Natural killer cell (primary cell): ENCODE measurements around the gene KIF5C. TPM values are rescaled to one million over a fixed set of nuclear protein-coding genes. Genes with fewer than 3 reads are reported as not detected.

Experiments used
- ATAC-seq, 3 donors: fragments of 150-1000 bp in 2 of 3; fragments of 200-7000 bp in 1 of 3; cut with Tn5 transposase; 1 replicate in 1 of 3; 2 replicates in 2 of 3; pipeline ENCODE4 v1.10.0; 2021; ENCODE audit warnings: mild to moderate bottlenecking in 2 of 3, moderate library complexity in 2 of 3
- DNase-seq, 2 donors: peaks; one replicate each; pipeline versions ENCODE4 v3.0.0 to v3.0.0-alpha.2; 2013 to 2021; ENCODE audit warnings: mixed read lengths in 1 of 2
- H3K27ac ChIP-seq: one replicate; pipeline ENCODE4 v1.5.1; 2013; ENCODE audit warnings: mild to moderate bottlenecking, low read length
- H3K27me3 ChIP-seq: one replicate; pipeline ENCODE4 v1.6.1; 2013; ENCODE audit warnings: low read length; ENCODE audit not compliant: control insufficient read depth, insufficient read depth
- H3K36me3 ChIP-seq: one replicate; pipeline ENCODE4 v1.6.1; 2013; ENCODE audit warnings: low read length; ENCODE audit not compliant: control insufficient read depth, insufficient read depth
- H3K4me1 ChIP-seq: one replicate; pipeline ENCODE4 v1.6.1; 2013; ENCODE audit warnings: low read length; ENCODE audit not compliant: control insufficient read depth, insufficient read depth
- H3K4me3 ChIP-seq: one replicate; pipeline ENCODE4 v1.5.1; 2013; ENCODE audit warnings: low read length
- H3K9me3 ChIP-seq: one replicate; pipeline ENCODE4 v1.6.1; 2013; ENCODE audit warnings: low read length; ENCODE audit not compliant: control insufficient read depth, insufficient read depth
- H3K27ac Mint-ChIP-seq, 2 donors: one replicate each; pipeline ENCODE4 v1.8.0; 2022; ENCODE audit warnings: mild to moderate bottlenecking in 2 of 2, mixed read lengths in 2 of 2, moderate library complexity in 1 of 2
- H3K27me3 Mint-ChIP-seq, 2 donors: one replicate each; pipeline ENCODE4 v1.8.0; 2022; ENCODE audit warnings: low read depth in 2 of 2, mixed read lengths in 2 of 2
- H3K36me3 Mint-ChIP-seq: one replicate; pipeline ENCODE4 v1.8.0; 2022; ENCODE audit warnings: mixed read lengths
- H3K4me1 Mint-ChIP-seq, 2 donors: one replicate each; pipeline ENCODE4 v1.8.0; 2022; ENCODE audit warnings: mixed read lengths in 2 of 2
- H3K4me3 Mint-ChIP-seq: one replicate; pipeline ENCODE4 v1.8.0; 2022; ENCODE audit warnings: mild to moderate bottlenecking, moderate library complexity, mixed read lengths
- H3K9me3 Mint-ChIP-seq, 2 donors: one replicate each; pipeline ENCODE4 v1.8.0; 2022; ENCODE audit warnings: mixed read lengths in 2 of 2
- WGBS: methylation state at CpG from one replicate; pipeline ENCODE4 v1.1.7; 2013; ENCODE audit warnings: missing lambda C conversion rate; ENCODE audit not compliant: insufficient coverage; 5-methylcytosine and 5-hydroxymethylcytosine counted together
- intact Hi-C: fragments of 100-400 bp; cut with micrococcal nuclease; formaldehyde crosslinking; loops from one replicate; pipeline ENCODE4 v1.14.2; 2022
- total RNA-seq, 4 donors: library from RNA; stranded (reverse); fragments of 120-200 nt in 1 of 4; gene quantifications; one replicate each; pipeline versions ENCODE4 v1.2.3 to v1.2.4, GENCODE V29; 2013 to 2022
- TF ChIP-seq, protein P1 (sequence below): fragments of 200-600 bp; IDR thresholded peaks from one replicate; pipeline ENCODE4 v1.8.0; 2022; ENCODE audit warnings: antibody characterized with exemption

KIF5C gene
- total RNA-seq, 3 donors from 2014 or later (not counting 1 experiment from before 2014, with no cell fraction given), result 0.42 to 2.7 (median 1.8) TPM

DNA sequence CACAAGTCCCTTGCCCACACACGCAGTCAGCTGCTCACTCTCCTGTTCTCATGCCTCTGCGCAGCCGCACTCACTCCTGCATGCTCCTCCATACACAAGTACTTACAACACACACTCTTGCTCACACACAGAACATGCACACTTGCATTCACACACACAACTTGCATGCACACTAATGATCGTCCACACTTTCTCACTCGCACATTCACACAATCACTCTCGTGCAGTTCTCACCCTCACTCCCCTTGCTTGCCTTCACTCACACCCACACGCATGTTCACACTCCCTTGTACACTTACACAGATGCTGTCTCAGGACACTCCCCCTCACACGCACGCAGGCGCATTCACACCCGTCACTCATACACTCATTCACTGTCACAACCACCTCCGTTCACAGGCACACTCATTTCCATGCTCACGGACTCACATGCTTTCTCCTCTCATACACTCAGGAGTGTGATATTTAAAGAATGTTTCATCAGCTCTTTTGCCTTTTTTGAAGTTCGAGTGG, 127.4 kb downstream of the KIF5C start:
- Mint-ChIP-seq H3K9me3 (no peaks in the 10 kb centered on the region), H3K4me1 (no peaks in the 10 kb centered on the region), H3K4me3 (no peak overlapping the region), H3K36me3 (no peaks in the 10 kb centered on the region), H3K27ac (no peak overlapping the region), H3K27me3 (peaks cover 0 to 12% of the 10 kb centered on the region in 2 donors)
- Histone ChIP-seq H3K4me1 (no peaks in the 10 kb centered on the region), H3K27ac (no peak overlapping the region), H3K27me3 (no peaks in the 10 kb centered on the region), H3K9me3 (no peaks in the 10 kb centered on the region), H3K36me3 (no peaks in the 10 kb centered on the region), H3K4me3 (no peak overlapping the region)
- intact Hi-C loops, result no loop called here
- 92% methylated on average over 14 of the region's 14 CpGs for WGBS
- TF ChIP-seq, protein P1, sequence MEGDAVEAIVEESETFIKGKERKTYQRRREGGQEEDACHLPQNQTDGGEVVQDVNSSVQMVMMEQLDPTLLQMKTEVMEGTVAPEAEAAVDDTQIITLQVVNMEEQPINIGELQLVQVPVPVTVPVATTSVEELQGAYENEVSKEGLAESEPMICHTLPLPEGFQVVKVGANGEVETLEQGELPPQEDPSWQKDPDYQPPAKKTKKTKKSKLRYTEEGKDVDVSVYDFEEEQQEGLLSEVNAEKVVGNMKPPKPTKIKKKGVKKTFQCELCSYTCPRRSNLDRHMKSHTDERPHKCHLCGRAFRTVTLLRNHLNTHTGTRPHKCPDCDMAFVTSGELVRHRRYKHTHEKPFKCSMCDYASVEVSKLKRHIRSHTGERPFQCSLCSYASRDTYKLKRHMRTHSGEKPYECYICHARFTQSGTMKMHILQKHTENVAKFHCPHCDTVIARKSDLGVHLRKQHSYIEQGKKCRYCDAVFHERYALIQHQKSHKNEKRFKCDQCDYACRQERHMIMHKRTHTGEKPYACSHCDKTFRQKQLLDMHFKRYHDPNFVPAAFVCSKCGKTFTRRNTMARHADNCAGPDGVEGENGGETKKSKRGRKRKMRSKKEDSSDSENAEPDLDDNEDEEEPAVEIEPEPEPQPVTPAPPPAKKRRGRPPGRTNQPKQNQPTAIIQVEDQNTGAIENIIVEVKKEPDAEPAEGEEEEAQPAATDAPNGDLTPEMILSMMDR, result no peak
- DNase-seq, result no peak
- no peak for ATAC-seq

DNA sequence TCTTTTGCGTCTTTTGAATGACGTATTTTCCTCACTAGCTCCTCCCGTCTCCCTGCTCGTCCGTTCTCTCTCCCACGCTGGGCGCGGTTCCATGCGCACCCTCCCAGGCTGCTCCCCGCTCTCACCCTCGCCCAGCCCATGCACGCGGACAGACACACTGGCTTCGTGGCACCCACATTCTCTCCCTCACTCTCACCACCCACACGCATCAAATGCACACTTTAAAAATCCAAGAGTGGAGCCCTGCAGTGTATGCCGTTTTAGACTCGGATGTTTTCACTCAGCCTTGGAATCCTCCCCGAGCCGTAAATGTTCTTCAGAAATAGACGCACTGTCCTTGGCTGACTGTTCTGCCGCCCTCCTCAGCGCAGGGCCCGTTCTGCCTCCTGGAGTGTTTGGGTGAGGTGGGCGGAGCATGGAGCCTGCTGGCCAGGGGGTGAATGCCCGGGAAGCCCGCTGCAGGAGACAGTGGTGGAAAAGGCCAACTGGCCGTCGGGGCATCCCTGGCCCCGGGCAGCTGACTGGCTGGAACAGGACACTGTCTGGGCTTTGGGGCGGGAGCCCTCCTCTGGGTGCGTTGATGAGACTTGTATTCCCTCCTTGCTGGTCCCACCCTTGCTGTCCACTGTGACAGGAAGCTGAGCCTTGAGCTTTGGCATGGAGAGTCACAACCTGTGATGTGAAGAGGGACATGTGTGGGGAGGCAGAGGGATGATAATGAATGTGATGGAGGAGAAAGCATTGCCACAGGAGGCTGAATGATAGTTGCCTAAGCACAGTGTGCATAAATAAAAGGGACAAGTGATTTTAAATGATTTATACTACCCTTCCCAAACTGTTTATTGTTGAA, 128.1 kb downstream of the KIF5C start:
- H3K27ac Mint-ChIP-seq, result no peak overlapping the region

DNA sequence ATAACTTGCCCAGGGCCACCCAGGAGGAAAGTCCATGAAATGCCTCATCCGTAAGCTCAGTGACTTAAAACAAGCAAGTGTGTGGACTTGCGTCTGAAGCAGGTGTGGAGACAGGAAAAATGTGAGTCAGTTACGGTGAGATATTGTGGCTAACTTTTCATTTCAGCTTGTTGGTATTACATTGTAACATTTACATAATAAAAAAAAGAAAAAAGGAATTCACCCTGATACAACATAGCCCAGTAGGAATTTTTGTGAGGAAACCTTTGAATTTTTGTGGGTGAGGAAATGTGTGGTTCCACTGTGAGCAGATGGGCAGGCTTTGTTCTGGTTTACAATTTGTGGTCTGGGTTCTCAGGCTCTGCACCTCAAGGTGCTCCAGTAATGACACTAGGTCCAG, 129.8 kb downstream of the KIF5C start:
- H3K27me3 ChIP-seq, result no peaks in the 10 kb centered on the region
- no peak overlapping the region for H3K27ac Mint-ChIP-seq
- ATAC-seq (no peak), DNase-seq (no peak)
- TF ChIP-seq, protein P1, result no peak
- H3K36me3 Mint-ChIP-seq, result no peaks in the 10 kb centered on the region
- intact Hi-C loops, result no loop called here
- no peaks in the 10 kb centered on the region for H3K9me3 Mint-ChIP-seq
- no peaks in the 10 kb centered on the region for H3K4me1 Mint-ChIP-seq
- no peaks in the 10 kb centered on the region for H3K36me3 ChIP-seq
- peaks cover 0 to 7% of the 10 kb centered on the region in 2 donors for H3K27me3 Mint-ChIP-seq
- no peak overlapping the region for H3K4me3 ChIP-seq
- 86% methylated on average over 2 of the region's 3 CpGs for WGBS
- no peak overlapping the region for H3K27ac ChIP-seq
- no peak overlapping the region for H3K4me3 Mint-ChIP-seq
- H3K9me3 ChIP-seq, result no peaks in the 10 kb centered on the region
- no peaks in the 10 kb centered on the region for H3K4me1 ChIP-seq

More for the DNA sequence above, 128.1 kb downstream of the KIF5C start:
- Histone ChIP-seq H3K27ac (no peak overlapping the region), H3K36me3 (no peaks in the 10 kb centered on the region), H3K4me1 (no peaks in the 10 kb centered on the region), H3K27me3 (no peaks in the 10 kb centered on the region), H3K9me3 (no peaks in the 10 kb centered on the region), H3K4me3 (no peak overlapping the region)
- DNase-seq (no peak), ATAC-seq (no peak)
- Mint-ChIP-seq H3K9me3 (no peaks in the 10 kb centered on the region), H3K4me1 (no peaks in the 10 kb centered on the region), H3K4me3 (no peak overlapping the region), H3K36me3 (no peaks in the 10 kb centered on the region), H3K27me3 (peaks cover 0 to 7% of the 10 kb centered on the region in 2 donors)
- intact Hi-C loops, result no loop called here
- 96% methylated on average over 31 of the region's 31 CpGs for whole genome bisulfite sequencing
- TF ChIP-seq, protein P1, result no peak
